Pulmonary artery endothelial cell (primary cell): ENCODE measurements around the gene PRR23C. TPM values are rescaled to one million over a fixed set of nuclear protein-coding genes. Genes with fewer than 3 reads are reported as not detected.
"Not testable (repeated sequence)": the region's sequence is repeated elsewhere in the genome, so short reads cannot be mapped to it uniquely, and the experiment has no call there.

Experiments
- DNase-seq: peaks from one replicate; pipeline ENCODE4 v3.0.0-alpha.2; 2011; ENCODE audit warnings: low read depth, low spot score
- total RNA-seq: library from RNA; depleted of rRNA; stranded (reverse); fragments of >200 nt; gene quantifications from 2 replicates; pipeline ENCODE4 v1.2.3, GENCODE V29; 2014

Gene PRR23C
- total RNA-seq, result not detected in 2 replicates

DNA sequence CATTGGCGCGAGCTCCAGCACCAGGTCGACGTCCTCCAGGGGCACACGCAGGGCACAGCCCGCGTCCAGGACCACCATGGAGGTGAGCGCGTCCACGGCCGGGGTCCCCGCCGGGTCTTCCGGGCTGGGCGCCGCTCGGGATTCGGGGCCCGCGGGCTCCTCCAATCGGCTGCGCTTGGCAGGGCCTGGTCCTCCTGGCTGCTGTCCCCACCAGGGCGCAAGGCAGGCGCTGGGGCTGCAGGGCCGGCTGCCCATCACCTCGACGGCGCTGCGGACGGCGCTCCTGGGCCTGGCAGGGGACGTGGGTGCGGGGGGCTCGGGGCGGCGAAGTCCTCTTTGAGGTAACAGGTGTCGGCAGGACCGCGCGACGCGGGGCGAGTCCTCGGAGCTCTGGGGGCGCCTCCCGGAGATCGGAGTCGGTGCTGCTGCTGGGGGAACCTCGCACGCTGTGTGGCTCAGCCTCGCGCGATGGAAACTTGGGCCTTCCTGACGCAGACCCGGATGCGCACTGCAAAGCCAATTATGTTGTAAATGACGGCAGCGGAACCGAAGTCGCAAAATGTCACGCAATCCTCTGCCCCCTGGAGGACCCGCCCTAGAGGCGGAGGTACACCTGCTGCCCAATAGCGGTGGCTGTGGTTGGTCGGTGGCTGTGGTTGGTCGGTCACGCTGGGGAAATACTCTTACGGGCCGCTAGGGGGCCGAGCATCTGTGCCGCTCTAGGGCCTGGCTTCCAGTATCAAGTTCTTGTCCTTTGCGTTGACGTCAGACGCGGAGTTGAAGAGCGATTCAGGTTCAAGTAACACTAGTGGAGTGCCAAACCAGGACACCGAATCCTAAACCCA is at the start of gene PRR23C:
Gene PRR23C, minus strand, starts transcription at position 527 of the 845 bp plus-strand sequence. Its CDS starts 272 bp downstream, at position 255.
- DNase-seq, result no peak

DNA sequence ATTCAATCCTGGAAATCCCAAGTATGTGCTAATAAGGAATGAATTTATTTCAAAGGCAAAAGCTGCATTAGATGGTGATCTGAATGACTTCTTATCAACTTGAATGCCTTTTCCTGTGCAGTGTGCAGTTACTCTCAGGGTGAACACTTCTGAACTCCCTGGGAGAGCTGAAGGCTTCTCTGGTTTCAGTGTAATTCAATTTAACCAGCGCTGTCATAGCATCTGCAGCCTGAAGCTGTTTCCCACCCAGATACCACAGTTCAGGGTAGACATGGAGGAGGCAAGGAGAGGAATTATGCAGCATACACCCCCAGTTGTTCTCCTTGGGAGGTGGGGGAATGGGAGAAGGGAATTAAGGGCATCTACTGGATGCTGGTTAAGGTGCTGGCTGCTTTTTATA is 49.1 kb upstream of the PRR23C start:
- DNase-seq, result no peak

DNA sequence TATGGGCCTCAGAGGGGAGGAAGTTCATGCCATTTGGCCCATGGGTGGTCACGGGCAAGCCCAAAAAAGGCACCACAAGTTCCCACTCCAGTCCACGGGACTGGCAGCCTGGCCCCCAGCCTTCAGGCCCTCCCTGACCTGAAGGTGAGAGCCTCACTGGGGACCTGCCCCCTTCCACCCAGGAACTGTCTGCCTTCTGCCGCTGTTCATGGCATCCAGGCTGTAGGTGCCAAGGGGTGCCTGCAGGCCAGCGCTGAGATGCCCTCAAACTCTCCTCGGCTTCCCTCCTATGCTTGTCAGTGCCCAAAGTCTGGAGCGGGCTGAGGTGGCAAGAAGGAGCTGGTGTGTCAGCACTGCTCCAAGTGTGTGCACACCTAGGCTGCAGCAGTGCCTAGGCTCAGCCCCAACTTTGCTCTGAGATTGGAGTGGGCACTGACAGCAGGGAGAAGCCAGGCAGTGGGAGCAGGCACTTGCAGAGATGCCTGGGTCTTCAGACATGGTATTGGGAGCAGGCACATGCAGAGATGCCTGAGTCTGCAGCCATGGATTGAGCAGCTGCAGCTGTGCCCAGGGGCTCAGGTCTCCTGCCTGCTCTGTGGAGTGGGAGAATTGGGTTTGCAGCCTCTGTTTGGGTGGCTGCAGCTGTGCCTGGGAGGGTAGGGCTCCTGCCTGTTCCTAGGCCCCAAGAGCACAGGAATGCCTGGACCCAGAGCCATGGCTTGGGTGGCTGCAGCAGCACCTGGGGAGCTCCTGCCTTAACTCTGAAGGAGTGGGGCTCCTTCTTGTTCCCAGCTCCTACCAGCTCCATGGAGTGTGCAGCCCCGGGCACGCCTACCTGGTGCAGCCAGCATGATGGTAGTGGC is 44.0 kb upstream of the PRR23C start:
- DNase-seq, result no peak

DNA sequence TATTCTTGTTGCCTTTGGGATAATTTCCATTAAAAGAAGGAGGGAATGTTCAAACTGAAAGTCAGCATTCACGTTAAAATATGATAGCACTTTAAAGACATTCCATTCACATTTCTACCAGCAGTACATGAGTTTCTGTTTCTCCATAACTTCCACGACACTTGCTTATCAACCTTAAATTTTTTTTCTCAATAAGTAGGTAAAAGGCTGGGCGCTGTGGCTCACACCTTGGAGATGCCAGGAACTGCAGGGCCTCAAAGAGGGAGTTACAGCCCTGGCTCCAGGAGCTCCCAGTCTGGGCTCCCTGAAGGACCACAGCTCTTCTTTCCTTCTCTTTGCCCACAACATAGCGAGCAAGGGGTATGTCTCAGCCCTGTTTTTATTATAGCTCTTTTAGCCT is 42.9 kb upstream of the PRR23C start:
- DNase-seq, result no peak

DNA sequence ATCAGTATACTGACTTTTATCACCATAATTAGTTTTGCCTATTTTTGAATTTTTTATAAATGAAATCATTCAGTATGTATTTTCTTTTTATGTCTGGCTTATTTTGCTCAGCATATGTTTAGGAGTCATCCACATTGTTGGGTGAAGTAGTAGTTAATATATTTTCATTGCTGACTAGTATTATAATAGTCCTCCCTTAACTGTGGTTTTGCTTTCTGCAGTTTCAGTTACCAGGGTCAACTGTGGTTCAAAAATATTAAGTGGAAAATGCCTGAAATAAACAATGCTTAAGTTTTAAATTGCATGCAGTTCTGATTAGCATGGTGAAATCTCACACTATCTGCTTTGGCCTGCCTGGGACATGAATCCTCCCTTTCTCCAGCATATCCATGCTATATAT is 39.5 kb upstream of the PRR23C start:
- DNase-seq, result no peak

DNA sequence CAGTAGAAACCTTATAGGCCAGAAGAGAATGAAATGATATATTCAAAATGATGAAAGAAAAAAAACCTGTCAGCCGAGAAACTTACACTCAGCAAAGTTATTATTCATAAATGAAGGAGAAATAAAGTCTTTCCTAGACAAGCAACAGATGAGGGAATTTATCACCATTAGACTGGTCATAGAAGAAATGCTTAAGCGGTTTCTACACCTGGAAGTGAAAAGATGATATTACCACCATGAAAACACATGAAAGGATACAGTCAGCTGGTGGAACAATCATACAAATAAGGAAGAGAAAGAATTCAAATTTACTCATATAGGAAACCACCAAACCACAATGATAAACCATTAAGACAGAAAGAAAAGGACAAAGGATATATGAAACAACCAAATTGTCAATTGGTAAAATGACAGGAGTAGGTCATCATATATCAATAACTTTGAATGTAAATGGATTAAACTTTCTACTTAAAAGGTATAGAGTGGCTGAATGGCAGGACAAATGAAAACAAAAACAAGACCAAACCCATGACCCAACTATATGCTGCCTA is 29.9 kb upstream of the PRR23C start:
- DNase-seq, result no peak

DNA sequence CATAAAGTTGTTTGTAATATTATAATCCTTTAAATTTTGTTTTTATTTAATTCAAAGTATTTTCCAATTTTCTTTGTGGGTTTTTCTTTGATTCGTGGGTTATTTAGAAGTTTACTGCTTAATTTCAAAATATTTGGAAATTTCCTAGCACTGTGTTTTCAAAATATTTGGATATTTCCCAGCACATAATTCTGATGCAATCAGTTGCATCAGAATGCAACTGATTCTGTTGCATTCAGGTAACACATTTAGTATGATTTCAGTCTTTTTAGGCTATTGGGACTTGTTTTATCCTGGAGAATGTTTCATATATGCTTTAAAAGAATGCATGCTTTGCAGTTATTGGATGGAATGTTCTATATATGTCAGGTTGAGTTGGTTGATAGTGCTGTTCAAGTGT is 18.2 kb upstream of the PRR23C start:
- DNase-seq, result no peak

DNA sequence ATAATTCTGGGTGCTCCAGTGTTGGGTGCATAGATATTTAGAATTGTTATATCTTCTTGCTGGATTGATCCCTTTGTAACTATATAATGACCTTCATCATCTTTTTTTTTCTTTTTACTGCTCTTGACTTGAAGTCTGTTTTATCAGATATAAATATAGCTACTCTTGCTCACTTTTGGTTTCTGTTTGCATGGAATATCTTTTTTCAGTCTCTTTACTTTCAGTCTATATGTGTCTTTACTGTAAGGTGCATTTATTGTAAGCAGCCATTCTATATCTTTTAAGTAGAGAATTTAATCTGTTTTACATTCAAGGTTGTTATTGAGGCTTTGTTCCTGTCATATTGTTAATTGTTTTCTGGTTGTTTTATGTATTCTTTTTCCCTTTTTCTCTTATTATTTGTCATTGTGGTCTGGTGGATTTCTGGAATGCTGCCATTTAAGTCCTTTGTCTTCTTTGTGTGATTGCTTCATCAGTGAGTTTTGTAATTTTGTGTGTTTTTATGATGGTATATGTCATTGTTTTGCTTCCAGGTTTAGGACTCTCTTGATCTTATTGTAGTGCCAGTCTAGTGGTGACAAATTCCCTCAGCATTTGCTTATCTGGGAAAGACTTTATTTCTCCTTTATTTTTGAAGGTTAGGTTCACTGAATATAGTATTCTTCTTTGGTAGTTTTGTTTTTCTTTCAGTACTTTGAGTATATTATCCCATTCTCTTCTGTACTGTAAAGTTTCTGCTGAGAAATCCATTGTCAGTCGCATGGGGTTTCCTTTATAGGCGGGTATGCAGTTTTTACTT is 8.3 kb upstream of the PRR23C start:
- no peak for DNase-seq

DNA sequence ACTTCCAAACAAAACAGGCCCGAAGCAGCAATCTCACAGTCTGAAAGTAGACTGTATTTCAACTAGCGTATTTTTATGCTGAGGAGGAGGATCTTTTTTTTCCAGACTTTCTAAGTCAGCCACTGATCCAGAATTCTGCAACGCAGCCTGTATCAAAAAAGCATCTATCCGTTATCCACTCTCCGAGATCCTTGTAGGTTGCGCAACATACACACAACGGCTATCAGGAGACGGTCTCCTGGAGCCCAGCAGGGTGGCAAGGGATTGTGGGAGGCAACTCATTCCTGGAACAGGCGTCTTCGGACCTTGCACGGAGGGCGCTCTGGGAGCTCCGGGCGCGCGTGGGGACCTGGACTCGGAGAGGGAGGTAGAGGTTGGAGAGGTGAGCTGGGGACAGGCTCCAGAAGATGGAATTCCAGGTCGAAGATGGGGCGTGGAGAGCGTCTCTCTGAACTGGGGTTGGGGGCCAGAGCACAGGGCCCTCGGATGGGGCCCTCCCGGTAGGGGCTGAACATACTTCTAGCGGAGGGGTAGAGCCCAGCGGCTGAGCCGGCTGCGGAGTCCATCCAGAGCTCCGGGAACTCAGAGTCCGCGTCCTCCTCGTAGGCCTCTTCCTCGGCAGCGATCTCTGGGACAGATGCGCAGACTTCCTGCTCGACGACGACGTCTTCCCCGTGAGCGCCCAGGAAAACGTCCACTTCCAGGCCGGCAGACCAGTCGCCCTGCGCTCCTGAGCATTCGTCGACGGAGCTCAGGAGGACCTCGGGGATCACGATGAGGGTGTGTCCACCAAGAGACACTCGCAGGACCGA is 932 bp downstream of the PRR23C start:
- no peak for DNase-seq

DNA sequence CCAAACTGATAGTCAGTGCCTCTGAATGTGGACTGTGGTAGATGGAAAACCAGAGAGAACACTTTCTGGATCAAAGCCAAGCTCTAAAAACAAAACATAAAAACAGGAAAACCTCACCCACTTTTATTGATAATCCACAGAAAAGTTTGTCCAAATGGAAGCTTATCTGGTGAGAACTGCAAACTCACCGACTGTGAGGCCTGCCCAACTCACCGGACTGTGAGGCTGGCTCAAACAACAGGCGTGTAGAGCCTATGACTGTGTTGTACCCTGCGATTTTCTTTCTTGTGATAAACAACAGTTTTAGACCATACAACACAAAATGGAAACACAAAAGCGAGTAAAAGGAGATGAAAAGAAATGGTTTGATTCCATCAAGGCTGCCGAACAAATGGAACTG is 7.2 kb downstream of the PRR23C start:
- DNase-seq, result no peak

DNA sequence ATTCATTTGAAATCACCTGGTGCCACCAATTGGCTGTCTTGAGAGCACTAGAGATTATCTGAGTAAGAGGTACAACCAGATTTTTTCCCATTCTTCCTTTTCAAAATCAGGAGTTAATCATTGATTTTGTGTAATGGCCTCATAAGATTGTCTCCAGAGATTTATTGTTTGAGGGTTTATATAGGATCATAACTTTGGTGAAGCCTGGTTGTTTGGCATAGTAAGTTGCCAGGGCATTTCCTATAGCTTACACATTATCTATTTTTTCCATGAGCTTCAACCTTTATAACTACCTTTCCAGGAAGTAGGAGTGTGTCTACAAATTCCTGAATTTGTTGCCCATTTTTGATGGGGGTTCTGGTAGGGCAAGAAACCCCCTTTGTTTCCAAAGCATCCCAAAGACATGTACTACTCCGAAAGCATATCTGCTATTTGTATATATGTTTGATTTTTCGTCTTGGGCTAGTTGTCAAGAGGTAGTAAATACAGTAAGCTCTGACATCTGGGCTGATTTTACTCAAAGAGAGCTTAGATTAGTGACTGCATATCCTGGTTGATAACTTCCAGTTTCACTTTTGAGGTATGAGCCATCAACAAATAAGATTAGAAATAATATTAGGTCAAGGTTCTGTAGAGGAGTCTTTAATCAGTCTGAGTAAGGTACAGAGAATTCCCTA is 12.2 kb downstream of the PRR23C start:
- DNase-seq, result no peak

DNA sequence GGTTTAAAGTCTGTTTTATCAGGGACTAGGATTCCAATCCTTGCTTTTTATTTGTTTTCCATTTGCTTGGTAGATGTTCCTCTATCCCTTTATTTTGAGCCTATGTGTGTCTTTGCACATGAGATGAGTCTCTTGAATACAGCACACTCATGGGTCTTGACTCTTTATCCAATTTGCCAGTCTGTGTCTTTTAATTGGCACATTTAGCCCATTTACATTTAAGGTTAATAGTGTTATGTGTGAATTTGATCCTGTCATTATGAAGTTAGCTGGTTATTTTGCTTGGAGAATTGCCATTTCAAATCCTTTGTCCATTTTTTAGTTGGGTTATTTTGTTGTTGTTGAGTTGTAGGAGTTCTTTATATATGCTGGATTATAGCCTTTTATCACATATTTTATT is 14.1 kb downstream of the PRR23C start:
- DNase-seq, result not testable (repeated sequence)

DNA sequence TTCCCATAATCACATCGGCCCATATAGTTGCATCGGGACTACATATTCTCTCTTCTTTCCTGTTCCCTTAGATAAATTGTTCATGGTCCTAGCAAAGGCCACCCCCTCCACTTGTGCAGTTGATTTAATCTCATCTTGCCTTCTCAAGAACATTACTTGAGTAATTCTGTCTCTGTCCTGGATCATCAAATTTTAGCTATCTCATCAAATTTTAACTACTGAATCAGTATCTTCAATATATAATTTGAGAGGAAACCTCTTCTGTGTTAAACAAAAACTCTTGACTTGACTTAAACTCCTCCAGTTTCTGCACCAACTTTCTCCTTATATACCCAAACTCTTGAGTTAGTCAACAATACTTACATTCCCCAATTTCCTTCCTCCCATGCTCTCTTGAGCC is 19.7 kb downstream of the PRR23C start:
- no peak for DNase-seq

DNA sequence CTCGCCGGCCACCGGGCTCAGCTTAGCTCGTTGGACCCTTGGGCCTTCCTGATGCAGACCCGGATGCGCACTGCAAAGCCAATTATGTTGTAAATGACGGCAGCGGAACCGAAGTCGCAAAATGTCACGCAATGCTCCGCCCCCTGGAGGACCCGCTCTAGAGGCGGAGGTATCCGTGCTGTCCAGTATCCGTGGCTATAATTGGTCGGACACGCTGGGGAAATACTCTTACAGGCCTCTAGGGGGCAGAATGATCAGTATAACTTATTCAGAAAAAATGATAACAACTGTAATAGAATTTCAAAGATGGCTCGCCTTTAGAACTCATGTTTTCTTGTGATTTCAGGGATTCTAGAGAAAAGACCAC is 23.8 kb downstream of the PRR23C start, which contains the start of gene PRR23B:
Gene PRR23B, minus strand, starts transcription at position 59 of the 367 bp plus-strand sequence. CDS start 265 bp downstream, outside the sequence.
- DNase-seq, result no peak

DNA sequence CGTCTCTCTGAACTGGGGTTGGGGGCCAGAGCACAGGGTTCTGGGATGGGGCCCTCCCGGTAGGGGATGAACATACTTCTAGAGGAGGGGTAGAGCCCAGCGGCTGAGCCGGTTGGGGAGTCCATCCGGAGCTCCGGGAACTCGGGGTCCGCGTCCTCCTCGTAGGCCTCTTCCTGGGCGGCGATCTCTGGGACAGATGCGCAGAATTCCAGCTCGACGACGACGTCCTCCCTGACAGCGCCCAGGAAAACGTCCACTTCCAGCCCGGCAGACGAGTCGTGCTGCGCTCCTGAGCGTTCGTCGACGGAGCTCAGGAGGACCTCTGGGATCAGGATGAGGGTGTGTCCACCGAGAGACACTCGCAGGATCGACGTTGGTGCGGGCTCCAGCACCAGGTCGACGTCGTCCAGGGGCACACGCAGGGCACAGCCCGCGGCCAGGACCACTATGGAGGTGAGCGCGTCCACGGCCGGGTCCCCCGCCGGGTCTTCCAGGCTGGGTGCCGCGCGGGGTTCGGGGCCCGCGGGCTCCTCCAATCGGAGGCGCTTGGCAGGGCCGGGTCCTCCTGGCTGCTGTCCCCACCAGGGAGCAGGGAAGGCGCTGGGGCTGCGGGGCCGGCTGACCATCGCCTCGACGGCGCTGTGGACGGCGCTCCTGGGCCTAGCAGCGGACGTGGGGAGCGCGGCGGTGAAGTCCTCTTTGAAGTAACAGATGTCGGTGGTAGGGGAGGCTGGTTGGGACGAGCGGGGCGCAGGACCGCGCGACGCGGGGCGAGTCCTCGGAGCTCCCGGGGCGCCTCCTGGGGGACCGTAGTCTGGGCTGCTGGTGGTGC is 24.4 kb downstream of the PRR23C start:
- no peak for DNase-seq

DNA sequence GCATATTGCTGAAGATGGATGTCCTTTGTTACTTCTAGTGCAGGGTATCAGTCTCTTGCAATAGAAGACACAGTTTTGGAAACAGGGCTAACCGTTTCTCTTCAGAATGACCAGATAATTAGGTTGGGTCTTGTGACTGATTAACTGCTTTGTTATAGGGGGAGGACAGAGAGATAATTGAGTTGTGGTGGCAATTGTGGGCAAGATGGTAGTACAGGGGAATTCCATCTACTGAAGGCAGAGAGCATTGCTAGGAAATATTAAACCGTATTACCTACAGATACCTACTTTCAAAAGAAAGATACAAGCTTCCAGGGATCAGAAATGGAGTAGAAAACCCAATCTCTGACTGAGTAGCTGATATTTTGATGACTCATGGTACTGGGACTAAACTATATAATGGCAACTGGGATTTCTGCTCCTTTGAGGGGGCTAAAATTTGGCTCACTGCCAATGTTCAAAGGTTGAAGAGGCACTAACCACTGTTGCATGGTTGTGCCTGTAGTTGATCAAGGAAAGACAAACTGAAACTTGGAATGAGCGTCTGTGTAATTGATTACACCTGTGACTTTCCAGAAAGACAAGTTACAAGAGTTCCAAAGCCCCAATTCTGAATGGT is 28.2 kb downstream of the PRR23C start:
- DNase-seq, result no peak

DNA sequence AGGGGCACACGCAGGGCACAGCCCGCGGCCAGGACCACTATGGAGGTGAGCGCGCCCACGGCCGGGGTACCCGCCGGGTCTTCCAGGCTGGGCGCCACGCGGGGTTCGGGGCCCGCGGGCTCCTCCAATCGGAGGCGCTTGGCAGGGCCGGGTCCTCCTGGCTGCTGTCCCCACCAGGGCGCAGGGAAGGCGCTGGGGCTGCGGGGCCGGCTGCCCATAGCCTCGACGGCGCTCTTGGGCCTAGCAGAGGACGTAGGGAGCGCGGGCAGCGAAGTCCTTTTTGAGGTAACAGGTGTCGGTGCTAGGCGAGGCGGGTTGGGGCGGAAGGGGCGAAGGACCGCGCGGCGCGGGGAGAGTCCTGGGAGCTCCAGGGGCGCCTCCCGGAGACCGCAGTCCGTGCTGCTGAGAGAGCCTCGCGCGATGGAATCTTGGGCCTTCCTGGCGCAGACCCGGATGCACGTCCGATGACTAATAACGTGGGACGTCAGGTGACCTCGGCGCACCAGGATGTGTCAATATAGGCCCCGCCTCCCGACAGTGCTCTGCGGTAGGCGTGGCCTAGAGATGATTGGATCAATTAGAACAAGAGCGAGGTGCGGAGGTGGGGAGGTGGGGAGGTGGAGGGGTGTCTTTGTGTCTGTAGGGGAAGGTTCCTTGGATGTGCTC is 38.5 kb downstream of the PRR23C start, which contains the start of gene PRR23A:
Gene PRR23A, minus strand, starts transcription at position 218 of the 666 bp plus-strand sequence. Its CDS starts 0 bp downstream, at position 218.
- no peak for DNase-seq
